Stimulated activated CD8-positive, alpha-beta memory T cell treated with anti-CD3 and anti-CD28 coated beads, Interleukin-2, amount 100 ng/mL, for 48 hours (primary cell): Measurements from ENCODE around the gene XRCC4.
"Not testable (repeated sequence)": the region's sequence is repeated elsewhere in the genome, so short reads cannot be mapped to it uniquely, and the experiment has no call there.

Experiments used
- DNase-seq, 2 donors: peaks; one replicate each; pipeline ENCODE4 v3.0.0-alpha.2; 2020; ENCODE audit warnings: low read depth in 2 of 2

The XRCC4 gene

DNA sequence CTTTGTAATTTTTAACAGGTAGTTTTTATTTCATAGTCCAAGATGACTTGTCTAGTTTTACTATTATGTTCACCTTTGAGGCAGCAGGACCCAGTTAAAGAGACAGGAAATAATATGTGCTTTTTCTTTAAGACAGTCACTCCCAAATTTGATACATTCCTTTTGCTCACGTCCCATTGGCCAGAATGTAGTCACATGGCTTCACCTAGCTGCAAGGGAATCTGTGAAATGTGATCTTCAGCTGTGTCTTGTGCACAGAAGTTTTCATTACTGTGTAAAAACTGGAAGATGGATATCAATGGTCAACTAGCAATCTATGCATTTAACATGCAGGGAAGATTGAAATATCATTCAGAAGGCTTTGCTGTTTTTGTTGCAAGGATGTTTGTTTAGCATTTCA lies 41.1 kb downstream of the XRCC4 start:
- no peak for DNase-seq

DNA sequence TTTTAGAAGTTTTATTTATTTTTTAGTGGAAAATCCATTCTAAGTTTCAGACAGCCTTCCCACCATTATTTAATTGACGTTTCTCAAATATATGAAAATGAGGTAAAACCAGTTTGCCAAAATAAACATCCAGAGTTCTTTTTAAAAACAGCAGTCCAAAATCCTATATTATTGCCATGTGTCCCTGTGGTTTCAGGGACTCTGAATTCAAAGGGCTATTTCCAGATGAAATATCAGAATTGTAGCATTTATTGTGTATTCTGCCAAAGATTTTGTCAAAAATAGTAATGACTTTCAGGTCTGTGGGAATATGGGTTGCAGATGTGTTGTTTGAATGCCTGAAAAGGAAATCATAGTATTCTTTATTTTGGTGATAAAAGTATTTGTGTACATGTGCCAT lies 41.6 kb downstream of the XRCC4 start:
- DNase-seq = no peak

DNA sequence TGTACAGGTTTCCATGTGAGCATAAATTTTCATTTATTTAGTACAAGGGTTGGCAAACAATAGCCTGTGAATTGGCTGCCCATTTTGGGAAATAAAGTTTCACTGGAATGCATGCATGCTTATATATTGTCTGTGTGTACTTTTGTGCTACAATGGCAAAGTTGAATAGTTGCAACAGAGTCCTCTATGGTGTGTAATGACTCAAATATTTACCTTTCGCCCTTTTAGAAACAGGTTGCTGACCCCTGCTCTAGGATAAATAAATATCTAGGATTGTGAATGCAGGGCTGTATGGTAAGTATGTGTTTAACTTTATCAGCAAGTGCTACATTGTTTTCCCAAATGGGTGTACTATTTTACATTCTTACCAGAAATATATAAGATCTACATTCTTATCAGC lies 47.2 kb downstream of the XRCC4 start:
- no peak for DNase-seq

DNA sequence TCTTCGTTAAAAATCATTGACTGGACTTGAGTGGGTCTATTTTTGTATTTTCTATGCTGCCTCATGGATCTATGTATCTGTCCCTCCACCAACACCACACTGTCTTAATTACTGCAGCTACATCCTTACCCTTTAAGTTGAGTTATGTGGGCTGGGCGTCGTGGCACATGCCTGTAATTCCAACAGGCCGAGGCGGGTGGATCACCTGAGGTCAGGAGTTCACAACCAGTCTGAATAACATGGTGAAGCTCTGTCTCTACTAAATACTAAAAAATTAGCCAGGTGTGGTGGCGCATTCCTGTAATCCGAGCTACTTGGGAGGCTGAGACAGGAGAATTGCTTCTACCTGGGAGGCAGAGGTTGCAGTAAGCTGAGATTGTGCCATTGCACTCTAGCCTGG lies 48.2 kb downstream of the XRCC4 start:
- DNase-seq = no peak

DNA sequence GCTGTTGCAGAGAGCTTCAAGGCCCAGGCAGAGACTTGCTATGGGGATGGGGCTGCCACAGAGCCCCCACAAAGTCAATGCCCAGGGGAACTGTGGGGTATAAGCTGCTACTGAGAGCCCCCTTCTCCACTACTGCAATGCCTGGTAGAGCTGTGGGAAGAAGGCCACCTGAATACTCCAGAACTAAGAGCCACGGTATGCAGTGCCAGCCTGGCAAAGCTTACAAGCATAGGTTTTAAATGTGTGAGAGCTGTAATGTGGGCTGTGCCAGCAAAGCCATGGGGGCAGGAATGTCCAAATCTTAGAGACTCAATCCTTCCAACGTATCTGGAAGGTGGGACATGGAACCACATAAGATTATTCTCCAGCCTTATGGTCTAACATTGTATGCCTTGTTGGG lies 49.2 kb downstream of the XRCC4 start:
- no peak for DNase-seq

DNA sequence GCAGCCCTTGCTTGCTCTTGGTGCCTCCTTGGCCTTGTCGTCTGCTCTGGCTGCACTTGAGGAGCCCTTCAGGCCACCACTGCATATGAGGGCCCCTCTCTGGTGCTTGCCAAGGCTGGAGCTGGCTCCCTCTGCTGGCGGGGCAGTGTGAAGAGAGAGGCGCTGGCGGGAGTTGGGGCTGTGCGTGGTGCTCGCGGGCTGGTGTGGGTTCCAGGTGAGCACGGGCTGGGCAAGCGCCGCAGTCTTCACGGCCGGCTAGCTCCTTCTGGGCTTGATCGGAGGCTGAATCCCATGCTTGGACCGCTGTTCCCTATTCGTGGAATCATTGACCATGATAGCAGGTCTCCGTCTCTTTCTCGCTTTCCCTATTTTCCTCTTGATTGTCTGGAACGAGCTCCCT lies 56.5 kb downstream of the XRCC4 start:
- DNase-seq = no peak

DNA sequence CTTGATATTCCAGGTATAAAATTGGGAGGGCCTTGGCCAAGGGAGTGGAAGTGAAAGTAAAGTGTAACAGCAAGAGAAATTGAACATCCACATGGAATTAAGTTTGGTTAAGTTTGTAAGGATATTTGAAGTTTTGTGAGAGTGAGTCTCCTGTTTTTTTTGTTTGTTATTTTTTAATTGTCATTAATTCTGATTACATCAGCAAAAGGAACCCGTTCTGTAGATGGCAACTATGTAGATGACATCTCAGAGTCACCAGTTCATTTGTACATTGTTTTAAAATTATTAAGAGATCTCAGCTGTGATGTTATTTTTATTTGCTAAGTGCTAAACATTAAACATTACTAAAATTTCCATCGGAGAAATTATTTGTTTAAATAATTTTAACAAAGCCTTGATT lies 65.2 kb downstream of the XRCC4 start:
- no peak for DNase-seq

DNA sequence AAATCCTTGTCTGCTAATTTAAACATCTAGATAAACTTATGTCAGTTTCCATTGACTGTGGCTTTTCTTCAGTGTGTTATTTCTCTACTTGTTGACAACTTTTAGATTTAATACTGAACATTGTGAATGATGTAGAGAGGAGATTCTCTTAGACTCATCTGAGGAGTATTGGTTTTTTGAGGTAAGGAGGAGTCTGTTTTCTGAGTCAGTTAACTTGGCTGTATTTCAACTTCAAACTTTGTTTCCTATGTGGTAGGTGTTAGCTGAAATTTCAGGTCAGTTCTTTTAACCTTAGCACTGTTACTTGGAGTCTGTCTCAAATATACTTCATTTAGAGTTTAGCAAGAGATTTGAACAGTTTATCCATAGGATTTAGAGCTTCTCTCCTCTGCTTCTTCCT lies 67.9 kb downstream of the XRCC4 start:
- DNase-seq = no peak

DNA sequence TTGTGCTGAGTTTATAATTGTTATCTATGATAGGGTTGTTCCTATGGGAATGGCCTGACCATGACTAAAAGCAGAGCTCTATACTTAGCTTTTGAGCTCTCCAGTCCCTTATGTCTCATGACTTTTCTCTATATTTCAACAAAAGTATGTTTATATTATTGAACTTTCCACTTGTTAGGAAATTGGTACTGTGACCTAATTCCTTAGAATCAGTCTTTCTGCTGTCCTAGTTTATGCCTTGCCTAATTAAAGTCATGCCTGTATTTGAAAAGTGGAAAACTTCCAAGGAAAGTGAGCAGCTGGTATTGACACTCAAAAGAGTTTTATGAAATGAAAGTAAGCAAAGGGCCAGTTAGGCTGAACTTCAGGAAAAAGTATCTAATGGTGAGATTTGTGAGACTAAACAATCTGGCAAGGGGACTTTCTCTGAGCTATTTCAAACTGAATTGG lies 68.6 kb downstream of the XRCC4 start:
- DNase-seq = no peak

DNA sequence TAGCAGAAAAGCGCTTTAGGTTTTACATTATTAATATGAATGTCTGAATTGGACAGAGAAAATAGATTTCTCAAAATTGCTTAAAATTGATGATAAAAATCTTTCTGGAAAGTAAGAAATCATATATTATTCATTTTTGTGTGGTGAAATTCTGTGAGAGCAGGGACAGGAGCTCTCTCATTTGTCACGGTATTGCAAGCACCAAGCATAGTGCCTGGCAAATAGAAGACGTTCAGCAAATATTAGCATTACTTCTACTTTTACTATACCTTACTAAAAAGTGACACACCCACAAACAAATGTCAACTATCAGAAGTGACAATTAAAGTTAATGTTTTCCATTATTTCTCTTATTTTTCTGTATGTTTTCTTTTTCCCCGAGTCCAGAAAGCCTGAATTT lies 69.1 kb downstream of the XRCC4 start:
- no peak for DNase-seq

DNA sequence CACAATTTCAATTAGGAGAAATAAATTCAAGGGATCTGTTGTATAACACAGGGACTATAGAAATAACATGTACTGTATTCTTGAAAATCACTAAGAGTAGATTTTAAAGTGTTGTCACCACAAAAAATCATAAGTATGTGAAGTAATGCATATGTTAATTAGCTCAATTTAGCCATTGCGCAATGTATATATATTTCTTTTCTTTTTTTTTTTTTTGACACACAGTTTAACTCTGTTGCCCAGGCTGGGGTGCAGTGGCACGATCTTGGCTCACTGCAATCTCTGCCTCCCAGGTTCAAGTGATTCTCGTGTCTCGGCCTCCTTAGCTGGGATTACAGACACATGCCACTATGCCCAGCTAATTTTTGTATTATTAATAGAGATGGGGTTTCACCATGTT lies 70.2 kb downstream of the XRCC4 start:
- no peak for DNase-seq

DNA sequence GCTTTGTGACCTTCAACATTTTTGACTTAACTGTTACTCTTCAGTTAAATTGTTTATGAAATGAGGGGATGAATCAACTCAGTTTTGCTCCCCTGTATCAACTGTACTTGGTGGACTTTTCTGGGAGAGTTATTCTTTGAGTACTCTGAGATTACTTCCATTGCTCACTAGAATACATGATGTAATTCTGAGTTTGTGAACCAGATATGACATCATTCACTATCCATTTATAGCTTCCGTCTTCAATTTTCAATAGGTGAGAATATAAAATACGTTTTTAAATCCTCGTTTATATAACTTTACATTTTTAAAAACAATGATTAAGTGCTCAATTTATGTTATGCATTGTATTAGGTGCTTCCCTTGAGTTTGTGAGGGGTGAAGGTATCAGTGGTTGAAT lies 71.0 kb downstream of the XRCC4 start:
- no peak for DNase-seq

DNA sequence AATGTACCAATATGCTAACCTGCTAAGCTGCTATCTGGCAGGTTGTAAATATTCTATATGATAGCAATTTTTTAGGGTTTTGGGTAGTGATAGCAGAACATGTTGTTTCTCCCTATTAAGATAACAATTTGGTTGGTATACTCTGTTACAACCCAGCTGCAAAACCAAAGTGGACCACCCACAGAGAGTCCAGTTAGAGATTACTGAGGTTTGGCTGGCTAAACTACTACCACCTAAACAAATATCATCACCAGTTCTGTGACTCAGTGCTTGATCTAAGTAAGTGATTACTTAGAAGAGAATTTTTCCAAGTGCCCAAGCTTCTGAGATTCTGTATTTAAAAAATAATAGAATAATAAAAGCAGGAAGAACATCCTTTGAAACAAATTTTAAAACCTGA lies 72.3 kb downstream of the XRCC4 start:
- DNase-seq = no peak

DNA sequence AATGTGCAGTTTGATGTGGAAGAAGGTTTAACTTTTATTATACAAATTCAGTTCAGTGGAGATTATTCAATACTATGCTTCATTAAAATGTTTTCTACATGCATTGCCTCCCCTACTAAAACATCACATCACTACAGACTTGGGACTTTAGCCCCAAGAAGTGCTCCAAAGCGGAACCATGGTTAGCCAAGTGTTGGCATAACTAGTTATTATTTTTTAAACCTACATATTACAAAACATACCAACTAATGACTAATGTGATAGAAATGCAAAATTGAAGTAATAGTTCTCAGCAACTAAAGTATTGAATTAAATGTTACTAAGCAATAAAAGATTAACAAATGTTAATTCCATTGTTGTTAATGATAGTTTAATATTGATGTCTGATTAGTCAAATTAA lies 74.5 kb downstream of the XRCC4 start:
- DNase-seq = no peak

DNA sequence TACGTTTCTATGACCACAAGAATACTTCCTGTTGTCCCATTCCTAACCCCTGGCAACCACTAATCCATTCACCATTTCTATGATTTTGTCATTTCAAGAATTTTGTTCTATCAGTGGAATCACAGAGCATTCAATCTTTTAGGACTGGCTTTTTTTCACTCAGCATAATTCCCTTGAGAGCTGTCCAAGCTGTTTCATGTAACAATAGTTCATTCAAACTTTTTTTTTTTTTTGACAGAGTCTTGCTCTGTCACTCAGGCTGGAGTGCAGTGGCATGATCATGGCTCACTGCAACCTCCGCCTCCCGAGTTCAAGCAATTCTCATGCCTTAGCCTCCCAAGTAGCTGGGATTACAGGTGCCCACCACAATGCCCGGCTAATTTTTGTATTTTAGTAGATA lies 75.6 kb downstream of the XRCC4 start:
- DNase-seq = not testable (repeated sequence)

DNA sequence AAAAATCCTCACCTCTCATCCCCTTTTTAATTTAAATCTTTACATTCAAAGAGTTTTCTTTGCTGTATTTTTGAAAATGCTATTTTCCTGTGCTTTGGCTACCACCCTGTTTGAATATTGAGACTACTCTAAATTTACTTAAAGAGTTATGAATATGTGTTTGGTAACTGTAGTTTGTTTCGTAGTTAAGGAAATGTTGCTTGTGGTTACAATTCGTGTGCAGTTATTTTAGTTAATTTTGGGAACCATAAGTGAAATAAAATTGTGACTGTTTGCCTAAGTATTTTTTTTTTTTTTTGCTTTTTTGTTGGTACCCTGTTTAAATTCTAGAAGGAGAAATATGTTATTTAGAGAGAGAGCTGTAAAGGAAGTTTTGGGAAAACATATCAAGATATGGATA lies 78.7 kb downstream of the XRCC4 start:
- DNase-seq = no peak

DNA sequence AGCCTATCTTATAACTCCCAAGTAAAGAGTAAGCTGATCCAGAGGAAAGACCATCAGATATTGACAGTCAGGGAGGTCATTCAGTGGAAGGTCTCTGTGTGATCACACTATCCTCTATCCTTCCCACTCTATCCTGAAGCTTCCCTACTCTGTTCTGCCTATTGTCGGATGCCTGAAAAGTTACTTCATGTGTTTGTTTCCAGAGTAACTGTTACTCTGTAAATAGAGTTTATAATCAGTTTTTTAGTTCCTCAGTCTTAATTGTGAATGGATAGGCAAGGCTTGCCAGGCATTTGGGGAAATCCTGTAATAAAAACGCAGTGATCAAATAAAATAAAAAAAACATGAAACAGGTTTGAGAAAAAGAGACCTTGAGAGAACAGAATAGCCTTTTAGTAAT lies 79.8 kb downstream of the XRCC4 start:
- no peak for DNase-seq

DNA sequence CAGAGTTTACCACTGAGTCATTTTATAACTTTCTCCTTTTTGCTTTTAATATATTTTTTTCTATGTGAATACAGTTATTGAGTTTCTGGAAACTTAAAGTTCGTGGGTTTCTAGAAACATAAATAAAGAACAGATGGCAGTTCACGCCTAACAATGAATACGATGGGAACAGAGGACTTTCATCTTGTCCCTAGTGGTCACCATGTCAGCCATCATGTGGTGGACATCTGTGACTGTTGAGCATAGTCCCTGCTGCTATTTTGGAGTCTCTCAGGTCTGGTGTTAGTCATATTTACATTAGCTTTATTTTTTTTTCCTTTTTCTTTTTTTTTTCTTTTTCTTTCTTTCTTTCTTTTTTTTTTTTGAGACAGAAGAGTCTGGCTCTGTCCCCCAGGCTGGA lies 85.3 kb downstream of the XRCC4 start:
- no peak for DNase-seq

DNA sequence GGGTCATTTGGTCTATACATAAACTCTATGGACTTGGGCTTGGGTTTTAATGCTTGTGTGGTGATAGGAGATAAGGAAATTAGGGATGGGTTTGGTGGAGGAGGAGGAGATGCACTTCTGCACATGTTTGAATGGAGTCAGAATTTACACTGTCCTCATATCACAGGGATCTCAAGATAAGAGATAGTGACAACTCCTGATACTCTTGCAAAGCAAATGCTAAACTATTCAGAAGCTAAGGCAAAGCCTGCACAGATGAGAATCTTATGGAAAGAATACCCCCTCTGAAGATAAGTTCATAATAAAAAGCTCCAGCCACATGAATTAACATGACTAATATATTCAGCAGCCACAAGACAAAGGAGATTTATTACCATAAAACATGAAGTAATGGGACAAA lies 90.2 kb downstream of the XRCC4 start:
- no peak for DNase-seq

DNA sequence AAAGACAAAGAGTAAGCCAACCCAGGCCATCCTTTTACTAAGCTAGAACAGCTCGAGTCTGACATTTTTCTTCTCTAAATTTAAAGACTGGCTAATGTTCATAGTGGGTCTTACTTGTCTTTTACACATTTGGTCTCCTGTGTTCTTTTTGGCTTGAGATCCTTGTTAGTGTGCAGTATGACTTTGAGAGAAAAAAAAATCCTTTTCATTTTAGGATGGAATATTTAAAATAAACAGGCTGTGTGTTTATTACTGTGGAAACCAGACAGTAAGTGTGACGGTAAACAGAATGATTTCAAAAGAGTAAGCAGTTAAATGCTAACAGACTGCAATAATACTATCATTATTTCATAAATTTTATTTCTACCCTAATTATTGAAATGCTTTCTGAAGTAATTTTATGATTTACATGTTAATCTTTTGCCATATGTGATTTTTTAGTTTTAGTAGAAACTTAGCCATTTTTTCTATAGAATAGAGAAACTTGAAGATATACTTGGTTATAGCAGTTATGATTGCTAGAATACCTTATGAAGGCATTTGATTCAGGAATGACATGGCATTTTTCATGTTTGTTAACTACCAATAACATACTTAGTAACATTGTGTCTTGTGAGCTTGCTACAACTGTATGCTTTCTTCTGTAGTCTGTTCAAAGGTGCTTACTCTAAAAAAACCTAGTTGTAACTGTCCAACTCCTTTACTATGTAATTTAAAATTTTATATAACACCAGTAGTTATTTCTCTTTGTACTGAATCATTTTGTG lies 92.4 kb downstream of the XRCC4 start:
- DNase-seq = no peak

DNA sequence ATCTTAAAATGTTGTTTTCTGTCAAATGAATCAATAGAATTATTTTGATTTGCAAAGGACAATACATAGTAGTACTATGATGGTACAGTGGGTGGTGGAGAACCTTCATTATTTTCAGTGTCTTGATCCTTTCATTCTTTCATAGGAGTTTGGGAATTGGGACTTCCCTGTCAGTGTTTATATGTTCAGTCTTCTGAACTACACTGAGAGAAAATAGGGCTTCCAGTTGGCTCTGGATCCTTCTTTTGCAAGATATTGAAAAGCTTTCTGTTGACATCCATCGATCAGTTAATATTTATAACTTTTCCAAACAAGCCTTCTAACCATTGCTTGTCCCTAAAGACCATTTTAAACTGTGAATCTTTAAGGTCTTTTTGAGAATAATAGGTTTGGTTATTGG lies 94.7 kb downstream of the XRCC4 start:
- no peak for DNase-seq

DNA sequence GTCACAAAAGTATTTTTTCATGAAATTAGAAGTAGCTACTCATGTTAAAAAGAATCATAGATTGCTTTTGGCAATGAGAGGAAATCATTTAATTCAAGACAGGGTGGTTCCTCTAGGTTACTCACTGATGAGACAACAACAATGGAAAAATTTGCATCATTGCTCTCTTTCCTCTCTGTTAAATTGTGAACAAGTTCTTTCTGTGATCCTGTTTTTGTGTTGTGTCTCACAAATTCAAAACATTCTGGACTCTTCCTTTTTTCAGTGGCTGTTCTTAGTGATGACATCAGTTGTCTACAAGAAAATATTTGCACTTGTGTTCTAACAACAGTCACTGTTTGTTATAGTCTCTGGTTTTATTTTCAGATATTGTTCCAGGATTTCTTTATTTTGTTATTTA lies 95.3 kb downstream of the XRCC4 start:
- DNase-seq = no peak

DNA sequence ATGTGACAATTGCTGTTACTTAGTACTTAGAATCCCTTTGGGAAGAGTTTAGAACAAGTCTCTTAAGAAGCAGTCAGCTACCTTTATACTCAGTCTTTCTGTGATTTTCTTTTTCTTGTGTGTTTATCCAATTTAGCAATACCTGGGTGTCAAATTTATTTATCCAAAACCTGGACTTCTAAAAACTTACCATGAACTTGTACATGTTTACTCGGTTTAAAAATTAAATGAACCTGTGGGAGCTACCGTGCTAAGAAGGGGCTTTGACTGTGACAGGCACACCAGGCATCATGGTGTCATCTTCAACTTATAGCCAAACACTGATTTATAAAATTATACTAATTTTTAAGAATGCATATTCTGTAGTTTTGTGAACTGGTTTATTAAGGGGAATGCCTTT lies 96.5 kb downstream of the XRCC4 start:
- DNase-seq = no peak

DNA sequence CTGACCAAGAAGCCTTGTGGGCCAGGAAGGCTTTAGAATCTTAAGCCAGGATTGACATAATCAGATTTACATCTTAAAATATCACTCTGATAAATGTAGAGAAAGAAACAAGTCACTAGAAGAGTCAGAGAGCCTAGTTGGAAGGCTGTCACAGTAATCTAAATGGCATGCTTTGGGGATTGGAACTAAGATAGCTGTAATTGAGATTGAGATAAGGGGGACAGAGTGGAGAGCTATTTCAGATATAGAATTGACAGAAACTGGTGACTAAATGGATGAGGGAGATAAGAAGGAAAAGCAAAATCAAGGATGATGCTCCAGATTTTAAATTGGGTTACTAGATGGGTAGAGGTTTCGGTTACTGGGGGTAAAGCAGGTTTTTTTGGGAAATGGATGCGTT lies 100.5 kb downstream of the XRCC4 start:
- DNase-seq = no peak
